Measurements from ENCODE around the gene CD99L2.

DNA sequence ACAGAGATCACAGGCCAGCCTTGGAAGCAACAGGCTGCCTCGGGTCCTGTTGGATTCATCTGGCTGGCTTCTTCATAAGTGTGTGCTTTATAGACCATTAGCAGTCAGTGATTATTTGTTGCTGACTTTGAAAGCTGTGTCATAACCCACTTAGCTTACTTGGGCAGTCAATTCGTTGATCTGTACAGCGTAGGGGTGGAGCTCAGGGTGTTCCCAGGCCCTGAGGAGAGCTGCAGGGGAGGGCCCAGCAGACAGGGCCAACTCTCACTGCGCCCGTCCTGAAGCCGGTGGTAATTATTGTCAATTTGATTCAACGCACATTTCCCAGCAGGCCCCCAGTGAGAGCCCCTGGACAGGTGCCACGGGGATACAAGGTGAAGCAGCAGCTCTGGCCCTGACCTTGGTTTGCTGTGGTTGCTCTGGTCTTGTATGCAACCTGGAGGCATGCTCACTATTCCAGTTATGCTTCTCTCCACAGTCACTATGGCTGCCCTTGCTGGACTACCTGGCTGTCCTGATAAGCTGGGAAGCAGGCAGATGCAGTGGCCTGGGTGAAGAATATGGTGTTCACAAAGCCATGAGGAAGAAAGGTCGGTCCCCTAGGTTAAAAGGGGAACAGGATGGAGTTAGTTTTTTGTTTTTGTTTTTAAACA lies 44.6 kb upstream of the CD99L2 start:
- TF ChIP-seq, protein P1, sequence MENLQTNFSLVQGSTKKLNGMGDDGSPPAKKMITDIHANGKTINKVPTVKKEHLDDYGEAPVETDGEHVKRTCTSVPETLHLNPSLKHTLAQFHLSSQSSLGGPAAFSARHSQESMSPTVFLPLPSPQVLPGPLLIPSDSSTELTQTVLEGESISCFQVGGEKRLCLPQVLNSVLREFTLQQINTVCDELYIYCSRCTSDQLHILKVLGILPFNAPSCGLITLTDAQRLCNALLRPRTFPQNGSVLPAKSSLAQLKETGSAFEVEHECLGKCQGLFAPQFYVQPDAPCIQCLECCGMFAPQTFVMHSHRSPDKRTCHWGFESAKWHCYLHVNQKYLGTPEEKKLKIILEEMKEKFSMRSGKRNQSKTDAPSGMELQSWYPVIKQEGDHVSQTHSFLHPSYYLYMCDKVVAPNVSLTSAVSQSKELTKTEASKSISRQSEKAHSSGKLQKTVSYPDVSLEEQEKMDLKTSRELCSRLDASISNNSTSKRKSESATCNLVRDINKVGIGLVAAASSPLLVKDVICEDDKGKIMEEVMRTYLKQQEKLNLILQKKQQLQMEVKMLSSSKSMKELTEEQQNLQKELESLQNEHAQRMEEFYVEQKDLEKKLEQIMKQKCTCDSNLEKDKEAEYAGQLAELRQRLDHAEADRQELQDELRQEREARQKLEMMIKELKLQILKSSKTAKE (IDR thresholded peaks at IDR 0.05; ENCODE audit: low read depth, poor library complexity, severe bottlenecking) = no peak
- TF ChIP-seq MTA2 (IDR thresholded peaks at IDR 0.05; ENCODE audit: low read depth) = no peak
- no peak for TF ChIP-seq NFXL1 (IDR thresholded peaks at IDR 0.05; ENCODE audit: borderline replicate concordance)
- no peak for TF ChIP-seq SMC3 (IDR thresholded peaks at IDR 0.05; ENCODE audit: borderline replicate concordance, low read length)
- no peak for TF ChIP-seq POLR2A (IDR thresholded peaks at IDR 0.05; ENCODE audit: low read depth, low read length)
- TF ChIP-seq, protein P2, sequence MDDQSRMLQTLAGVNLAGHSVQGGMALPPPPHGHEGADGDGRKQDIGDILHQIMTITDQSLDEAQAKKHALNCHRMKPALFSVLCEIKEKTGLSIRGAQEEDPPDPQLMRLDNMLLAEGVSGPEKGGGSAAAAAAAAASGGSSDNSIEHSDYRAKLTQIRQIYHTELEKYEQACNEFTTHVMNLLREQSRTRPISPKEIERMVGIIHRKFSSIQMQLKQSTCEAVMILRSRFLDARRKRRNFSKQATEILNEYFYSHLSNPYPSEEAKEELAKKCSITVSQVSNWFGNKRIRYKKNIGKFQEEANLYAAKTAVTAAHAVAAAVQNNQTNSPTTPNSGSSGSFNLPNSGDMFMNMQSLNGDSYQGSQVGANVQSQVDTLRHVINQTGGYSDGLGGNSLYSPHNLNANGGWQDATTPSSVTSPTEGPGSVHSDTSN (IDR thresholded peaks at IDR 0.05; ENCODE audit: insufficient replicate concordance, low read depth, low read length) = no peak
- no peak for TF ChIP-seq MEF2A (IDR thresholded peaks at IDR 0.05; ENCODE audit: insufficient read depth, low read depth, low read length)
- TF ChIP-seq, protein P3, sequence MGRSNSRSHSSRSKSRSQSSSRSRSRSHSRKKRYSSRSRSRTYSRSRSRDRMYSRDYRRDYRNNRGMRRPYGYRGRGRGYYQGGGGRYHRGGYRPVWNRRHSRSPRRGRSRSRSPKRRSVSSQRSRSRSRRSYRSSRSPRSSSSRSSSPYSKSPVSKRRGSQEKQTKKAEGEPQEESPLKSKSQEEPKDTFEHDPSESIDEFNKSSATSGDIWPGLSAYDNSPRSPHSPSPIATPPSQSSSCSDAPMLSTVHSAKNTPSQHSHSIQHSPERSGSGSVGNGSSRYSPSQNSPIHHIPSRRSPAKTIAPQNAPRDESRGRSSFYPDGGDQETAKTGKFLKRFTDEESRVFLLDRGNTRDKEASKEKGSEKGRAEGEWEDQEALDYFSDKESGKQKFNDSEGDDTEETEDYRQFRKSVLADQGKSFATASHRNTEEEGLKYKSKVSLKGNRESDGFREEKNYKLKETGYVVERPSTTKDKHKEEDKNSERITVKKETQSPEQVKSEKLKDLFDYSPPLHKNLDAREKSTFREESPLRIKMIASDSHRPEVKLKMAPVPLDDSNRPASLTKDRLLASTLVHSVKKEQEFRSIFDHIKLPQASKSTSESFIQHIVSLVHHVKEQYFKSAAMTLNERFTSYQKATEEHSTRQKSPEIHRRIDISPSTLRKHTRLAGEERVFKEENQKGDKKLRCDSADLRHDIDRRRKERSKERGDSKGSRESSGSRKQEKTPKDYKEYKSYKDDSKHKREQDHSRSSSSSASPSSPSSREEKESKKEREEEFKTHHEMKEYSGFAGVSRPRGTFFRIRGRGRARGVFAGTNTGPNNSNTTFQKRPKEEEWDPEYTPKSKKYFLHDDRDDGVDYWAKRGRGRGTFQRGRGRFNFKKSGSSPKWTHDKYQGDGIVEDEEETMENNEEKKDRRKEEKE (IDR thresholded peaks at IDR 0.05) = no peak
- TF ChIP-seq, protein P4, sequence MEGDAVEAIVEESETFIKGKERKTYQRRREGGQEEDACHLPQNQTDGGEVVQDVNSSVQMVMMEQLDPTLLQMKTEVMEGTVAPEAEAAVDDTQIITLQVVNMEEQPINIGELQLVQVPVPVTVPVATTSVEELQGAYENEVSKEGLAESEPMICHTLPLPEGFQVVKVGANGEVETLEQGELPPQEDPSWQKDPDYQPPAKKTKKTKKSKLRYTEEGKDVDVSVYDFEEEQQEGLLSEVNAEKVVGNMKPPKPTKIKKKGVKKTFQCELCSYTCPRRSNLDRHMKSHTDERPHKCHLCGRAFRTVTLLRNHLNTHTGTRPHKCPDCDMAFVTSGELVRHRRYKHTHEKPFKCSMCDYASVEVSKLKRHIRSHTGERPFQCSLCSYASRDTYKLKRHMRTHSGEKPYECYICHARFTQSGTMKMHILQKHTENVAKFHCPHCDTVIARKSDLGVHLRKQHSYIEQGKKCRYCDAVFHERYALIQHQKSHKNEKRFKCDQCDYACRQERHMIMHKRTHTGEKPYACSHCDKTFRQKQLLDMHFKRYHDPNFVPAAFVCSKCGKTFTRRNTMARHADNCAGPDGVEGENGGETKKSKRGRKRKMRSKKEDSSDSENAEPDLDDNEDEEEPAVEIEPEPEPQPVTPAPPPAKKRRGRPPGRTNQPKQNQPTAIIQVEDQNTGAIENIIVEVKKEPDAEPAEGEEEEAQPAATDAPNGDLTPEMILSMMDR (IDR thresholded peaks at IDR 0.05 in 2 of 3, conservative IDR thresholded peaks at IDR 0.05 in 1 of 3; ENCODE audit: control insufficient read depth in 2 of 3, extremely low read depth in 1 of 3, insufficient read depth in 1 of 3, low read depth in 3 of 3, low read length in 3 of 3) = no peak
- TF ChIP-seq JUND (IDR thresholded peaks at IDR 0.05; ENCODE audit: low read depth, low read length) = no peak
- no peak for TF ChIP-seq CREM (IDR thresholded peaks at IDR 0.05; ENCODE audit: low read depth)
- no peak for TF ChIP-seq HDAC6 (IDR thresholded peaks at IDR 0.05; ENCODE audit: unreplicated experiment)
- no peak for TF ChIP-seq YY1 (IDR thresholded peaks at IDR 0.05; ENCODE audit: low read depth, low read length)

Measured in GM12878 (cell line).